NCI-H2171 (cell line): Measurements from ENCODE around the gene SIM1.

Experiments used
- DNase-seq: peaks from one replicate; lab custom pipeline; 2025; lab: John Stamatoyannopoulos, UW

The SIM1 gene

GRCh38 chr6:100350139-100350538 lies 114.6 kb downstream of the SIM1 start:
- DNase-seq = no peak

DNA sequence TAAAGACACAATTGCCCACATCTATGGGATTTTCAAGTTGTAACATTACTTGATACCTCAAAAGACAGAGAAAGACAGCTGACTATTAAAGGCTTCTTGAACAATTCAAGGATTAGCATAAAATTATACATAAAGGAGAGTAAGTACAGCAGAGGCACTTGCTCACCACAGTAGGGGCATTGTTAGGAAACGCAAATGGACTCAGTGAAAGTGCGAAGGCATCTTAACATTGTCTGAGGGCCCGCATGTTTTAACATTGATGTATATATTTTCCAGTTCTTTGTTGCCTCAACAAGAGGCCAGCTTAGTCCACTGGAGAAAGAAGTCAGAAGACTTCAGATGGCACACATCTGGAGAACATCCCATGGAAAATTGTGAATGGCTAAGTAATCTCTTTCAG lies 115.4 kb downstream of the SIM1 start:
- DNase-seq = no peak

DNA sequence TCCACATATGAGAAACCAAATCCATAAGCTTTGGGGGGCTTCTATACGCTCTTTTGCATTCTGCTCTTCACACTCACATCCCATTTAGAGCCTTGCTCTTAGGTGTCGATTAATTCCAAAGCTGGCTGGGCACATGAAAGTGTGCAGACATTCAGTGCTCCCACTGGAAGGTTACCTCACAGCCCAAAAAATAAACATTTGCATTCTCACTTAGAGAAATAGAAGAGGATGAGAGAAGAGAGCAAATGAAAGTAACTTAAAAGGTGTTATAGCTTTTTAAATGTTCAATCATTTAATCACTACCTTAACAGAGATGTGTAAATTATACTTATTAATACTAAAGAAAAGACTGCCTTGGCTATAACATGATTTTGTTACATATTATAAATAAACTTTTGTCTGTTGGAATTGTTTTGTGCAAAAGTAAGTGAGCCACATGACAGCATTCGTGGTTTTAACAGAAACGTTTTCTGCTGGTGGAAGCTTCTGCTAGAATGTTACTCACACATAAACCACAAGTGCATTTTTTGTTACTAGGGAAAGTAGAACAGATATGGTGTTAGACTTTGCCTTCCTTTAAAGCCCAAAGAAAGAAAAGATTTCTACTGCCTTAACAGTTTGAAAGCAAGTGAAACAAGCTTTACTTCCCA lies 116.7 kb downstream of the SIM1 start:
- DNase-seq = no peak

GRCh38 chr6:100346828-100347227 lies 117.9 kb downstream of the SIM1 start:
- DNase-seq = no peak

DNA sequence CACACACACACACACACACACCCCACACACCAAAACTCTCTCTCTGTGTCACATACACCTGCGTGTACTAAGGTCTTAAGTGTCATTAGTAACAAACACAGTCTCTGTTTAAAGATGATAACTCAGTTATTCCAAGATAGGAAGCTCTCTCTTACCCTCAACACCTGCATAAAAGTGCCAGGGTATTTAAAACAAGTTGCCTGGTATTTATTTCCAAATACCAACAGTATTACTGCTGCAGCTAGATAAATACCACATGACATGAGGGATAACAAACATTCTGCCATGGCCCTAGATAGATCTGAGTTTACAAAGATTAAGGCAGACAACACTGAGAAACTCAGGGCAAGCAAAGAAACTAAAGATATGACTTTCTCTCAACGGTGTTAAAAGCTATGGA lies 118.5 kb downstream of the SIM1 start:
- DNase-seq = no peak

- DNase-seq = no peak
Measured at GRCh38 chr6:100344761-100345160, 120.0 kb downstream of the SIM1 start.

DNA sequence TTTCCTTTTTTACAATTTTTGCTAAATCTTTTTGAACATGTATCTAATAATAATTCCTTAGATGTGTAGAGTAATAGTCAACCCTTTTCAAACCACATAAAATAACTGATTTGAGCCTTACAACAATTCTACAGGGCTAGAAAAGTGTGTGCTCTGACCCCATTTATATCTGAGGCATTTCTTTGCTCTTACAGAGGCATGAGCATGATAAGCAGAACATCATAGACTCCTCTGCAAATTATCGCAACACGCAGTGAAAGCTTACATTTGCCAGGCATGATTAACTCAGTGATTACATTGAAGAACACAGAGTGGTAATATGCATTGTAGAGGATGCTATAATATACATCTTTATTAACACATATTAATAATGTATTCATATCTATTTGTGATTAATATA lies 120.4 kb downstream of the SIM1 start:
- no peak for DNase-seq

- DNase-seq = no peak
Measured at GRCh38 chr6:100343316-100344077, 121.2 kb downstream of the SIM1 start.

- DNase-seq = no peak
Measured at GRCh38 chr6:100342830-100343229, 121.9 kb downstream of the SIM1 start.

DNA sequence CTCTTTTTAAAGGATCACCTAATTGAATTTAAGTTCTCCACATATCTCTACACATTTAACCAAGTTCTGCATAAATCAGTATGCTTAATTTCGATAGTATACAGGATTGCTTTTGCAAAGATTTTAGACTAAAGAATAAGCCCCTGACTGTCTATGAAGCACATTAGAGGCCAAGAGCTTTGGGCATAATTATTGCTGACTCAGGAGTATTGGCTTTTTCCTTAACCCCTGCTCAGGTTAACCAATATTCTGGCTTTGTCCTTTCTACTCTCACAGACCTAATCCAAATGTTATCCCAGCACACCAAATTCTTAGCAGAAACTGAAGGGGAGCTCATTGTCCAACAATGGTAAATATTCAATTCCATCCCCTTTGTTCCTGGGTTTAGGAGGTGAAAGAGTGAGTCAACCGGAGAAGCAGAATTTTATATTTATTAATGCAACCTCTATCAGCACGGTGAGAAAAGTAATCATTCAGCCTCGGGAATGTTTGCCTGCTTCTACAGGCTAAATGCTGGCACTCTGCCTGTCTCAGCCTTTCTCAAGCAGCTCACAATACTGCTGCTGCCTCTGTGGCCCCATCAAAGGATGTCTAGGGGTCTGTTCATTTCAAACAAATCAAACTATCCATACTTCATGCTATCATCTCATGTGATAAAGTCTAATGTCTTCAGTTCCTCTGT lies 125.0 kb downstream of the SIM1 start:
- DNase-seq = no peak

- no peak for DNase-seq
Measured at GRCh38 chr6:100338090-100338489, 126.6 kb downstream of the SIM1 start.

DNA sequence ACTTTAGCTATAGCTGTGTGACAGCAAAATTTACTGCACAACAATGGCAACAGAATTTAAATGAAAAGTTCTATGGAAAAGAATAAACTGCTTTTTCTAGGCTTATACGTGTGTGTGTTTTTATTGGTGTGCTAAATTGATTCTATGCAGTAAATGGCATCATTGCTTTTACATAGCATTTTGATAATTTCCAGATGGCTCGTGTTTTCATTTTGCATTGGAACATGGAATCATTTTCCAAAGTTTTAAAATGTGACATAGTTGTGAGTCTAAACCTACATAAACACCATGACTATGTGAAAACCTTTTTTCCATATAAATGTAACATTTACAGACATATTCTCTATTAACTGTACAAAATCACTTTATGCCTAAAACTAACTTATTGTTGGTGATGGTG lies 127.8 kb downstream of the SIM1 start:
- DNase-seq = no peak

GRCh38 chr6:100335991-100336390 lies 128.7 kb downstream of the SIM1 start:
- no peak for DNase-seq
